NCI-H69 (cell line): Measurements from ENCODE around the gene MS4A4E.
"Not testable (repeated sequence)": the region's sequence is repeated elsewhere in the genome, so short reads cannot be mapped to it uniquely, and the experiment has no call there.

ENCODE experiments used
- DNase-seq: peaks from one replicate; lab custom pipeline; 2025; lab: John Stamatoyannopoulos, UW

The MS4A4E gene

DNA sequence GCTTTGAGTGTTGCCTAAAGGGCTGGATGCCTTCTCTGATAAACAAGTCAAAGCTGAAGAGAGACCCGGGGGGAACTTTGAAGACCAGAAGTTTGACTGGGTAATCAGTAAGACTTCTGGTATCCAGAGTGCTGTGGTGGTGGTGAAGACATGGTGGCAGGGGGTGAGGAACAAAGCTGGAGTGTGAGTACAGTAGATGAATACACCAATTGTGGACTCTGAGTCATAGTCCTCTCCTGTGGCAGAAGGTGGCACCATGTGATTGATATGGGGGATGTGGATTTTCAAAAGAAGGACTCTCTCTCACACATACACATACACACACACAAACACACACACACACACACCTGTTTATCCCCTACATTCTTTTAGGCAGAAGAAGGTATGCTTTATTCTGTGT, 72.4 kb downstream of the MS4A4E start:
- DNase-seq: no peak

DNA sequence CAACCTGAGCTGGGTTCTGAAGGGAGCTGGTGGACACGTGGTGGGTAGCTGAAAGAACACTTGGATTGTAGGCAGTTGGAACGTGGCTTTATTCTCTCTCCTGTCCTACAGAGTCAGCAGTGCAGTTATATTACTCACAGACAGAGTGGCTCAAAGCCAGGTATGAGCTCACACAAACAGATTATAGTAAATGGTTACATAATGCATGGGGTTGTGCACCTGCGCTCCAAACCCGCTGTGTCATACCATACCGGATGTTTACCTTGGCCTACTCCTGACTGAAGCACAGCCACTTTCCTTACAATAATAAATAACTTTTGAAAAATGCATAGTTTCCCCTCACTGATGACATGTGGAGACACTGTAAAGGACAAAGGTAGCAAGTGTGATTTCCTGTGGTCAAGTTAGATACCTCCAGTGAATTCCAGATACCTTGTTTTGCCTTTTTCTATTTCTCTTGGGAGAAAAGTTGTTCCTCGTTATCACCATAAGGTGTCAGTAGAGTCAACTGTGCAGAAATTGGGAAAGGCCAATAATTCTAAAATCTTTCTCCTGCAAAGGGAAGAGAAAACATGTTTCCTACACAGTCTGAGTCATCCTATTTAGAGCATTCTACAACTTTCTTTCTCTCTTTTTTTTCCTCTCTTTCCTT, 73.5 kb downstream of the MS4A4E start:
- peak; percentile 44 for DNase-seq

DNA sequence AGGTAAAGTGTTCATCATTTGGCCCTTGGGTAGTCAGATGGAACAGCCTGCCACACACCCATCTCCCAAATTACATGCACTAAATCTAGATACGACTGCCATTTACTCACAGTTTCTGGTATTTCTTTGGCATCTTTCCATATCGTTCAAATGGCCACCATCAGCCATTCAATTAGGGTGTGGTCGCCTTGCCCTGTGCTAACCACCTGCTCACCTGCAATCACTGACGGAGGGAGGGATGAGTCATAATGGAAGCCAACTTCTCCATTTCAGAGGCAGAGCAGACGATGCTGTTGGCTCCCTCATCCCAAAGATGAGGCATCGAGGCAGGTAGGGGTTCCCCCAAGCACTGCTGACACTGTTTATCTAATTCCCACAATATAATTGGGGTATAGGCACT, 74.6 kb downstream of the MS4A4E start:
- peak; percentile 18 for DNase-seq

DNA sequence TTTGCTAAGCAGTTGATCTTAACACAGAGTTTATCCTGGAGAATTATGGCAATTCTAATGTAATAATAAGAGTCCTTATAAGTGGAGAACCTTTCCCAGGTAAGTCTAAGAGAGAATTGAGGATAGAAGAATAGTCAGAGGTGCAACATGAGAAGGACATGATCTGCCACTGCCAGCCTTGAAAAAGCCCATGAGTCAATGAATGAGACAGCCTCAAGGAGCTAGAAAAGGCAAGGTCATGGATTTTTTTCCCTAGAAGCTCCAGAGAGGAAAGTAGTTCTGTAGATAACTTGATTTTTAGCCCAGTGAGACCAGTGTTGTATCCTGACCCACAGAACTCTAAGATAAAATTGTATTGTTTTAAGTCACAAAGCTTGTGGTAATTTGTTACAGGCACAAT, 77.0 kb downstream of the MS4A4E start:
- DNase-seq: no peak

DNA sequence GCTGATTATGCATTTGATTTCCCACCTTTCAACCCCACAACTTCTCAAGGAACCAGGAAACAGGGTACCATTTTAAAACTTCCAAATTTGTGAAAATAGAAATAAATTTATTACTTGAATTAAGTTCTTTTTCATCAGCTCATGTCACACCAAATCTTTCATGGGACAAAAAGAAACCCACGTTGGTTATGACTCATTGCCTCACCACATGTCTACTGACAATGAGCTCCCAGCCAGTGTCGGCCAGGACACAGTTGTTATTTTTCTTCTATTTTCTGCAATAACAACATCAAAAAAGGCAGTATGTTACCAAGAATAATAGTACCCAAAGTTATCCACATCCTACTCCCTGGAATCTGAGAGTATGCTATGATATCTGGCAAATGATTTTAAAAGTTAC, 77.4 kb downstream of the MS4A4E start:
- DNase-seq: no peak

DNA sequence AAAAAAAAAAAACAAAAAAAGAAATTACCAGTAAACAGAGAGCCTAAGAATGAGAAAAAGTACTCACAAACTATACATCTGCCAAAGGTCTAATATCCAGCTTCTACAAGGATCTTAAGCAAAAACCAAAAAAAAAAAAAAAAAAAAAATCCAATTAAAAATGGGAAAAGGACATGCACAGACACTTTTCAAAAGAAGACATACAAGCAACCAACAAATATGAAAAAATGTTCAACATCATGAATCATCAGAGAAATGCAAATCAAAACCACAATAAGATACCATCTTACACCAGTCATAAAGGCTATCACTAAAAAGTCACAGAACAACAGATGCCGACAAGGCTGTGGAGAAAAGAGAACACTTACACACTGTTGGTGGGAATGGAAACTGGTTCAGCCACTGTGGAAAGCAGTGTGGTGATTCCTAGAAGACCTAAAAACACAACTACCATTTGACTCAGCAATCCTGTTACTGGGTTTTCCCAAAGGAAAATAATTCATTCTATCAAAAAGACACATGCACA, 78.3 kb downstream of the MS4A4E start:
- DNase-seq: no peak

DNA sequence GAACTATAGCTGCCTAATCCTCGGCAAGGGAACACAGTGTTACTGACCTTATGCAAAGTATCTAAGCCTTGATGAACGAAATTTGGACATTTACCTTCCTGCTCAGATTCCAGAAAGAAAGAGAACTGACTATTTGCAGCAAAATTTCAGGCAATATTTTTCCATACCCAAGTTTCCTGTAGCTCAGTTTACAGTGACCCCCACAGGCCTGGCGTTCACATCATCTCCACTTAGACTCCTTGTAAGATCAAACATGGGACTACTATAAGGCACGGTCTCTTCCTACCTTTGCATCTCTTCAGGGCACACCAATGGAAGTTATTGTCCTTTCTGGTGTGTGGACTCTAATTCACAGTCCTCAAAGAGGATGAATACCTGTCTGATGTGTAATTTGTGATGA, 81.2 kb downstream of the MS4A4E start:
- no peak for DNase-seq

DNA sequence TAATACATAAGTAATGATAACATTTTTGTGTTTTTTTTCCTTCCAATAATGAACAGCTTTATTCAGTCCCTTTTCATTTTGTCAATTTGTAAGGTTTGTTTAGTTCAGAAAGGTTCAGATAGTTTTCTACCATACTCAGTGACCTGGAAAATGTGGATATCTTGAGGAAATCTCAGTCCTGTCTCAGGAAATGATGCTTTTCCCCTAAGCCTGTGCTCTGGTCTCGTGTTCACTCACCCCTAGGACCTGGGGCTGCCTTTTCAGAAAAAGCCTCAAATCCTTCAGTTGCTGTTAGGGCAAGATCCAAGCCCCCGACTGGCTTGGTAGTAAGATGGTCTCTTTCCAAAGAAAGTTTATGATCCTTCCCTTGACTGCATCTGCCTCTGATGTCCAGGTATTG, 81.8 kb downstream of the MS4A4E start:
- no peak for DNase-seq

DNA sequence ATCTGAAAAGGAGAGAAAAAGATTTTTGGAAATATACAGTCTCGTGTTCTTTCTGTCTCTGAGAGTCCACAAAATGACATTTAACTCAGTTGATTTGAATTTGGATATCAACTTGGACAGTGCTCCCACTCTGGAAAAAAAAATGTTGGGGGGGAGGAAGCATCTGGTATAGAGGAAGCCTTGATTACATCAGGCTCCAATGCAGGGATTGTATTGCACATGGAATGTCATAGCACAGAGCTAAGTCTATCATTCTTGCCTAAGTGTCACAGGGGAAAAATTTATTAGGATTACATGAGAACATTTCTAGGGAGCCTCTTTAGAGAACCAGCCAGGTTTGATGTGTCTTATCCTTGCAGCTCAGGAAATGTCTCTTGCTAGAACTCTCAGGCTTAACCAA, 83.1 kb downstream of the MS4A4E start:
- no peak for DNase-seq

DNA sequence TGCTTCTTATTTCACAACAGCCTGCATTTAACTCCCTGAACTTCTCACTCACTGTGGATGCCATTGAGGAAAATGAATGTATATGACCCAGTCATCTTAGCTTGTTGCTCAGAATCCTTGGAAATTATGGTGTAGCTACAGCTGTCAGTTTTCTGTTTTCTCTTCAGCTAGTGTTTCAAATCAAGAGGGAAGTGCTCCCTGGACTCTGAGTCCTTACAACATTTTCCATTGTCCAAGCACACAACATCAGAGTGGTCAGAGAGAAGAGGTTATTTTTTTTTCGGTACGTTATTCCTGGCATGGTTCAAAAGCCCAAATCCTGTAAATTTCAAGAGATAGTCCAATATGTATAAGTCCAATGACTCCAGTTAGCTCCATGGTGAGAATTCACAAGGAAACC, 83.7 kb downstream of the MS4A4E start:
- DNase-seq: no peak

DNA sequence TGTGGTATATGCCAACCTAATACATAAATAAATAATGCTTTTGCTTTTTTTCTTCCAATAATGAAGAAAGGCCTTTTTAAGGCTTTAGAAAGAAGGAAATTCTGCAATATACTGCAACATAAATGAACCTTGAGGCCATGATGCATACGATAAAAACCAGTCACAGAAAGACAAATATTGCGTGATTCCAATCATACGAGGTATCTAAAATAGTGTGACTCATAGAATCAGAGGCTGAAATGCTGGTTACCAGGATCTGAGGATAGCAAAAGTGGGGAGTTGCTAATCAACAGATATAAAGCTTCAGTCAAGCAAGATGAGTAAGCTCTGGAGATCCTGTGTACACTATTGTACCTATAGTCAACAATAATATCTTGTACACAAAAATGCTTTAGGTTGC, 84.3 kb downstream of the MS4A4E start:
- DNase-seq: no peak

DNA sequence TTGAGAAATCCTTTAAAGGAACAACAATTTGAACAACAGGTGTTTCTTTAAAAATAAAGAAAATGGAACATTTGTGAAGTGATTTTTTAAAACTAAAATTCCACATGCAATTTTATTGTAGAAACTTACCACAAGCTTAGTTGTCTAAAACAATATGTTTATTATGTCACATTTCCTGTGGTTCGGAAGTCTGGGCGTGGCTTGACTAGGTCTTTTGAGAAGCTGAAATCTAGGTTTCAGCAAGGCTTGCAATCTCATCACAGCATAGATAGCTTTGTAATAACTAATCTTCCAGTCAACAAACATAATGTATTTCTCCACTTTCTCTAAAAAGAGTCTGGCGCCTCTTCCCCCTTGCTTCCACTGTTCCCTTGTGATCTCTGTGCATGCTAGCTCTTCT, 87.0 kb downstream of the MS4A4E start:
- DNase-seq: no peak

DNA sequence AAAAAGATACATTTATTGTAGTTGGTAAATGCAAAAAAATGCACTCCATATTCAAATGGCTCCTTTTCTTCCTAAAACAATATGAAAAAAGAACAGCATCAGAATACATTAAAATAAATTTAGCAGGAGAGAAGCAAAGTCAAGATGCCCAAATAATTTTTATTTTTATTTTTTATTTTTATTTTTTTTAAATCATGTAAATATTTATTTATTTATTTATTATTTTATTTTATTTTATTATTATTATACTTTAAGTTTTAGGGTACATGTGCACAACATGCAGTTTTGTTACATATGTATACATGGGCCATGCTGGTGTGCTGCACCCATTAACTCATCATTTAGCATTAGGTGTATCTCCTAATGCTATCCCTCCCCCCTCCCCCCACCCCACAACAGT, 90.2 kb downstream of the MS4A4E start:
- DNase-seq: not testable (repeated sequence)

DNA sequence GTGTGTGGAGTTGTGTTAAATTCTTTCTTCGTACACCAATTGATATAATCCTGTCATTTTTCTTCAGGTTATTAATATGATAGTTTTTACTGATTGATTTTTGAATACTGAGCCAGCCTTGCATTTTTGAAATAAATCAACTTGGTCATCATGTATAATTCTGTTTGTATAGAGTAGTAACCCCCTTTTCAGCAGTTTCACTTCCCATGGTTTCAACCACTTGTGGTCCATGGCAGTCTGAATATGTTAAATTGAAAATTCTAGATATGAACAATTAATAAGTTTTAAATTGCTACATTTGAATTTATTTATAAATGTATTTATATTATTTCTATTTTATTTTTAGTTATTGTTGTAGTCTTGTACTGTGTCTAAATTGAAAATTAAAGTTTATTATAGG, 92.7 kb downstream of the MS4A4E start:
- DNase-seq: no peak
